HepG2 (cell line): ENCODE results near the gene PLEKHA5. TPM values are rescaled to one million over a fixed set of nuclear protein-coding genes. Genes with fewer than 3 reads are reported as not detected.

ENCODE experiments used
- ATAC-seq: fragments of 200-7000 bp; cut with Tn5 transposase; 3 replicates; pipeline ENCODE4 v1.9.1; 2020; ENCODE audit warnings: mild to moderate bottlenecking, moderate library complexity
- BruUV-seq: library from RNA; stranded (reverse); fragments of 400-500 nt; replicated peaks from 2 replicates; lab custom pipeline; 2021; lab: Mats Ljungman, UMichigan
- CTCF ChIA-PET: fragments of 300-600 bp; formaldehyde crosslinking; extraction: SDS; loops from one replicate; lab custom pipeline; 2021; ENCODE audit warnings: low total read pairs, inconsistent platforms, low intra/inter-chr PET ratio; lab: Yijun Ruan, JAX
- POLR2A ChIA-PET: fragments of 350-600 bp; sonication (Branson Sonifier 250); formaldehyde crosslinking; loops from one replicate; lab custom pipeline; 2020; ENCODE audit warnings: antibody characterized with exemption, inconsistent platforms; lab: Yijun Ruan, JAX
- DNase-seq: peaks from one replicate; pipeline ENCODE4 v3.0.0-alpha.2; 2015; ENCODE audit warnings: low spot score
- FAIRE-seq: peaks from 3 replicates; lab custom pipeline; 2011; peaks lifted over from hg19 to GRCh38; lab: Jason Lieb, UNC
- H2AFZ ChIP-seq: one replicate; pipeline ENCODE4 v1.6.1; 2011; ENCODE audit warnings: low read length, inconsistent platforms
- H3K27ac ChIP-seq: fragments of 300-600 bp; 3 replicates; pipeline ENCODE4 v1.8.0; 2011; ENCODE audit warnings: mixed run types, mild to moderate bottlenecking, mixed read lengths, low read length, inconsistent platforms; ENCODE audit not compliant: insufficient read depth; ENCODE audit errors: extremely low read length
- H3K27me3 ChIP-seq, 2 experiments: fragments of 200-600 bp in 1 of 2; 2 replicates in 1 of 2; 3 replicates in 1 of 2; pipeline versions ENCODE4 v1.6.0 to v1.8.0; 2011; ENCODE audit warnings: low read length in 2 of 2, mild to moderate bottlenecking in 2 of 2, moderate library complexity in 2 of 2, inconsistent platforms in 1 of 2; ENCODE audit not compliant: insufficient read depth in 2 of 2, control insufficient read depth in 1 of 2
- H3K36me3 ChIP-seq, 2 experiments: fragments of 200-600 bp in 1 of 2; replicated peaks in 1 of 2; 2 replicates in 1 of 2; 3 replicates in 1 of 2; pipeline versions ENCODE4 v1.5.1 to v1.8.0; 2011; ENCODE audit warnings: low read length in 2 of 2, inconsistent platforms in 1 of 2; ENCODE audit not compliant: insufficient read depth in 2 of 2, control insufficient read depth in 1 of 2
- H3K4me1 ChIP-seq: 2 replicates; pipeline ENCODE4 v1.5.1; 2012; ENCODE audit warnings: low read length, inconsistent platforms; ENCODE audit not compliant: insufficient read depth
- H3K4me2 ChIP-seq: 2 replicates; pipeline ENCODE4 v1.6.0; 2011; ENCODE audit warnings: low read depth, low read length, inconsistent platforms
- H3K4me3 ChIP-seq, 3 experiments: fragments of 200-600 bp in 1 of 3; sonication (generic), shearing (Covaris generic) in 1 of 3; replicated peaks in 1 of 3; 2 replicates each; pipeline ENCODE4 v1.5.1; 2011 to 2016; ENCODE audit warnings: low read length in 3 of 3, inconsistent platforms in 2 of 3, low read depth in 2 of 3, mild to moderate bottlenecking in 2 of 3, control low read depth in 1 of 3, mixed read lengths in 1 of 3; ENCODE audit not compliant: insufficient read depth in 1 of 3
- H3K79me2 ChIP-seq: one replicate; pipeline ENCODE4 v1.6.1; 2011; ENCODE audit warnings: low read length, inconsistent platforms; ENCODE audit not compliant: insufficient read depth
- H3K9ac ChIP-seq: 2 replicates; pipeline ENCODE4 v1.6.0; 2011; ENCODE audit warnings: mild to moderate bottlenecking, low read depth, low read length, inconsistent platforms; ENCODE audit not compliant: insufficient read depth
- H3K9me3 ChIP-seq: 2 replicates; pipeline ENCODE4 v1.5.1; 2012; ENCODE audit warnings: mild to moderate bottlenecking, low read length
- H4K20me1 ChIP-seq: 2 replicates; pipeline ENCODE4 v1.6.0; 2011; ENCODE audit warnings: inconsistent platforms, mild to moderate bottlenecking, low read length, moderate library complexity; ENCODE audit not compliant: insufficient read depth
- ATRX ChIP-seq: sonication (generic); formaldehyde crosslinking; IDR thresholded peaks from 2 replicates; pipeline ENCODE4 v1.4.0; 2020; ENCODE audit warnings: missing genetic modification reagents, borderline replicate concordance
- HES4 ChIP-seq: sonication (generic); formaldehyde crosslinking; IDR thresholded peaks from 2 replicates; pipeline ENCODE4 v1.9.0; 2021; ENCODE audit warnings: mild to moderate bottlenecking, missing genetic modification reagents, borderline replicate concordance
- KLF15 ChIP-seq: sonication (generic); formaldehyde crosslinking; IDR thresholded peaks from 2 replicates; pipeline ENCODE4 v1.8.1; 2023; ENCODE audit warnings: borderline replicate concordance, mild to moderate bottlenecking, inconsistent platforms, missing genetic modification reagents, mixed read lengths
- MAF1 ChIP-seq: sonication (generic); formaldehyde crosslinking; IDR thresholded peaks from 2 replicates; pipeline ENCODE4 v1.5.0; 2020; ENCODE audit warnings: missing genetic modification reagents, borderline replicate concordance
- MAFK ChIP-seq, 2 experiments: IDR thresholded peaks in 1 of 2; conservative IDR thresholded peaks in 1 of 2; 2 replicates each; pipeline ENCODE4 v1.6.1; 2011; ENCODE audit warnings: improper control_type of control experiment in 2 of 2, low read length in 2 of 2
- NFRKB ChIP-seq: fragments of 450-650 bp; IDR thresholded peaks from 2 replicates; pipeline ENCODE4 v1.6.1; 2017
- RAD21 ChIP-seq: fragments of 450-650 bp; formaldehyde crosslinking; IDR thresholded peaks from 2 replicates; pipeline ENCODE4 v1.5.0; 2020; ENCODE audit warnings: mild to moderate bottlenecking
- XRCC5 ChIP-seq: fragments of 200-400 bp; formaldehyde crosslinking; optimal IDR thresholded peaks from 2 replicates; pipeline ENCODE3; 2017; ENCODE audit warnings: mild to moderate bottlenecking, low read length
- ZNF446 ChIP-seq: sonication (generic); formaldehyde crosslinking; IDR thresholded peaks from 2 replicates; pipeline ENCODE4 v1.5.0; 2020; ENCODE audit warnings: mild to moderate bottlenecking, missing genetic modification reagents
- ZNF580 ChIP-seq: IDR thresholded peaks from 2 replicates; pipeline ENCODE4 v1.6.1; 2016; ENCODE audit warnings: low read depth, borderline replicate concordance
- WGBS: methylation state at CpG from one replicate; pipeline ENCODE4 v1.1.6; 2017; ENCODE audit warnings: low lambda C conversion rate; 5-methylcytosine and 5-hydroxymethylcytosine counted together
- in situ Hi-C: cut with HindIII; loops from 2 replicates; pipeline ENCODE4 v1.10.0; 2017; ENCODE audit warnings: low pct_unique_long_range_greater_than_20kb; ENCODE audit not compliant: extremely low pct_ligation_motif_present
- intact Hi-C: fragments of 100-400 bp; cut with micrococcal nuclease; formaldehyde crosslinking; loops from one replicate; pipeline ENCODE4 v1.10.0; 2022; ENCODE audit not compliant: unreplicated experiment
- polyA plus RNA-seq, 8 experiments: library from polyadenylated mRNA; depleted of rRNA in 3 of 8; stranded (reverse) in 7 of 8; unstranded in 1 of 8; fragments of >200 nt; fragmentation: Illumina TruSeq in 4 of 8; extraction: Trizol in 4 of 8; gene quantifications; 2 replicates each; pipeline versions ENCODE4 v1.2.1 to v1.2.3, GENCODE V29; 2011 to 2016; ENCODE audit warnings: low read depth in 4 of 8, missing spikeins in 1 of 8, mixed read lengths in 1 of 8; ENCODE audit not compliant: insufficient read depth in 1 of 8
- total RNA-seq, 5 experiments: library from RNA; depleted of rRNA; stranded (reverse); fragments of >200 nt; fragmentation: Illumina TruSeq; extraction: Trizol; gene quantifications; 2 replicates each; pipeline ENCODE4 v1.2.3, GENCODE V29; 2016; ENCODE audit warnings: low read depth in 1 of 5
- TF ChIP-seq, protein P1 (sequence below): sonication (generic); formaldehyde crosslinking; IDR thresholded peaks from 2 replicates; pipeline ENCODE4 v1.4.0; 2020; ENCODE audit warnings: missing genetic modification reagents, mild to moderate bottlenecking, borderline replicate concordance
- TF ChIP-seq, protein P2 (sequence below): sonication (generic); formaldehyde crosslinking; IDR thresholded peaks from 2 replicates; pipeline ENCODE4 v1.8.0; 2022; ENCODE audit warnings: mild to moderate bottlenecking, missing genetic modification reagents, moderate library complexity
- TF ChIP-seq, protein P3 (sequence below): sonication (generic); formaldehyde crosslinking; IDR thresholded peaks from 2 replicates; pipeline ENCODE4 v1.9.0; 2021; ENCODE audit warnings: missing genetic modification reagents, borderline replicate concordance

Gene PLEKHA5
- total and polyA plus RNA-seq, 2 of the 13 experiments (the other 11 are each of a cell fraction or from before 2014, with no cell fraction given) = 4.2 to 15.4 TPM

DNA sequence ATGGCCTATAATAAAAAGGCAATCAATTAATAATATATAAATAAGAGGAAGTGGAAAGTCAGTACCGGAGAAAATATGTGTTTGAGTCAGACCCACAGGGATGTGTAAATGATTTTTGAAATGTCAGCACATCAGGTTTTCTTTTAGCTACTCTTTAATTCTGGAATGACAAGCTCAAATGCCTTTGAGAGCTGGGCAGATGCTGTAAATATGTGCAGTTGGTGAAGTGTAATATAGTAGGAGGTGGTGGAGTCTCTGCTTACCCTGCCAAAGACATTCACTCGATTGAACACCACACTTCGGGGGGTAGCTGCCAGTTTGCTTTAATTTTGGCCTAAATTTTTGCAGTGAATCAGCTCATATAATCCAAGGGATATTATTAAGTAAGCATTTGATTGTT, 93.0 kb downstream of the PLEKHA5 start:
- H3K27ac ChIP-seq = no peak overlapping the region
- no TSS peak for BruUV-seq
- FAIRE-seq = no peak
- H3K4me2 ChIP-seq = no peak overlapping the region
- intact Hi-C loops = no loop called here
- peaks cover 2% of the 10 kb centered on the region for H3K79me2 ChIP-seq
- no peaks in the 10 kb centered on the region for H3K27me3 ChIP-seq
- no peaks in the 10 kb centered on the region for H3K36me3 ChIP-seq
- TF ChIP-seq, protein P1, sequence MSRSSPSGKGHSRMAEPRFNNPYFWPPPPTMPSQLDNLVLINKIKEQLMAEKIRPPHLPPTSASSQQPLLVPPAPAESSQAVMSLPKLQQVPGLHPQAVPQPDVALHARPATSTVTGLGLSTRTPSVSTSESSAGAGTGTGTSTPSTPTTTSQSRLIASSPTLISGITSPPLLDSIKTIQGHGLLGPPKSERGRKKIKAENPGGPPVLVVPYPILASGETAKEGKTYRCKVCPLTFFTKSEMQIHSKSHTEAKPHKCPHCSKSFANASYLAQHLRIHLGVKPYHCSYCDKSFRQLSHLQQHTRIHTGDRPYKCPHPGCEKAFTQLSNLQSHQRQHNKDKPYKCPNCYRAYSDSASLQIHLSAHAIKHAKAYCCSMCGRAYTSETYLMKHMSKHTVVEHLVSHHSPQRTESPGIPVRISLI (CRISPR knock-in tag) = no peak
- TF ChIP-seq MAFK (conservative IDR thresholded peaks at IDR 0.05 in 1 of 2, IDR thresholded peaks at IDR 0.05 in 1 of 2; ENCODE audit: low read length in 2 of 2) (0 out of 4 replicates have a peak, but pooled peaks of 1 of the 2 experiments have one; percentile 9), ATRX (CRISPR knock-in tag) (no peak), NFRKB (no peak)
- peaks cover 14% of the 10 kb centered on the region for H3K4me1 ChIP-seq
- ChIA-PET CTCF (no interaction called here), POLR2A (no interaction called here)
- H4K20me1 ChIP-seq = no peaks in the 10 kb centered on the region
- no peak overlapping the region for H2AFZ ChIP-seq
- ATAC-seq = no peak
- DNase-seq = no peak
- H3K9me3 ChIP-seq = no peaks in the 10 kb centered on the region
- no peak overlapping the region for H3K4me3 ChIP-seq
- no peak overlapping the region for H3K9ac ChIP-seq
- in situ Hi-C loops = no loop called here
- WGBS = 97% methylated on average over 3 of the region's 3 CpGs

- ATAC-seq (no peak), FAIRE-seq (no peak), DNase-seq (no peak)
- no TSS peak for BruUV-seq
- ChIA-PET POLR2A (no interaction called here), CTCF (no interaction called here)
- intact Hi-C loops = no loop called here
- 96% methylated on average over 3 of the region's 3 CpGs for WGBS
- Histone ChIP-seq H3K79me2 (peaks cover 2% of the 10 kb centered on the region), H3K4me1 (peaks cover 18% of the 10 kb centered on the region), H3K9ac (no peak overlapping the region), H3K9me3 (no peaks in the 10 kb centered on the region), H2AFZ (no peak overlapping the region), H3K4me2 (no peak overlapping the region), H3K4me3 (no peak overlapping the region), H3K27ac (no peak overlapping the region), H3K27me3 (no peaks in the 10 kb centered on the region), H3K36me3 (no peaks in the 10 kb centered on the region), H4K20me1 (no peaks in the 10 kb centered on the region)
- in situ Hi-C loops = no loop called here
- TF ChIP-seq ZNF580 (no peak), MAF1 (no peak), KLF15 (no peak), HES4 (CRISPR knock-in tag) (no peak), XRCC5 (no peak), ZNF446 (CRISPR knock-in tag) (no peak), RAD21 (CRISPR knock-in tag) (no peak)
- TF ChIP-seq, protein P2, sequence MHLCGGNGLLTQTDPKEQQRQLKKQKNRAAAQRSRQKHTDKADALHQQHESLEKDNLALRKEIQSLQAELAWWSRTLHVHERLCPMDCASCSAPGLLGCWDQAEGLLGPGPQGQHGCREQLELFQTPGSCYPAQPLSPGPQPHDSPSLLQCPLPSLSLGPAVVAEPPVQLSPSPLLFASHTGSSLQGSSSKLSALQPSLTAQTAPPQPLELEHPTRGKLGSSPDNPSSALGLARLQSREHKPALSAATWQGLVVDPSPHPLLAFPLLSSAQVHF (CRISPR knock-in tag) = no peak
- TF ChIP-seq, protein P3, sequence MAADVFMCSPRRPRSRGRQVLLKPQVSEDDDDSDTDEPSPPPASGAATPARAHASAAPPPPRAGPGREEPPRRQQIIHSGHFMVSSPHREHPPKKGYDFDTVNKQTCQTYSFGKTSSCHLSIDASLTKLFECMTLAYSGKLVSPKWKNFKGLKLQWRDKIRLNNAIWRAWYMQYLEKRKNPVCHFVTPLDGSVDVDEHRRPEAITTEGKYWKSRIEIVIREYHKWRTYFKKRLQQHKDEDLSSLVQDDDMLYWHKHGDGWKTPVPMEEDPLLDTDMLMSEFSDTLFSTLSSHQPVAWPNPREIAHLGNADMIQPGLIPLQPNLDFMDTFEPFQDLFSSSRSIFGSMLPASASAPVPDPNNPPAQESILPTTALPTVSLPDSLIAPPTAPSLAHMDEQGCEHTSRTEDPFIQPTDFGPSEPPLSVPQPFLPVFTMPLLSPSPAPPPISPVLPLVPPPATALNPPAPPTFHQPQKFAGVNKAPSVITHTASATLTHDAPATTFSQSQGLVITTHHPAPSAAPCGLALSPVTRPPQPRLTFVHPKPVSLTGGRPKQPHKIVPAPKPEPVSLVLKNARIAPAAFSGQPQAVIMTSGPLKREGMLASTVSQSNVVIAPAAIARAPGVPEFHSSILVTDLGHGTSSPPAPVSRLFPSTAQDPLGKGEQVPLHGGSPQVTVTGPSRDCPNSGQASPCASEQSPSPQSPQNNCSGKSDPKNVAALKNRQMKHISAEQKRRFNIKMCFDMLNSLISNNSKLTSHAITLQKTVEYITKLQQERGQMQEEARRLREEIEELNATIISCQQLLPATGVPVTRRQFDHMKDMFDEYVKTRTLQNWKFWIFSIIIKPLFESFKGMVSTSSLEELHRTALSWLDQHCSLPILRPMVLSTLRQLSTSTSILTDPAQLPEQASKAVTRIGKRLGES (CRISPR knock-in tag) = no peak
These were observed 93.5 kb downstream of the PLEKHA5 start for GRCh38 chr12:19223018-19223417.
